ENCODE data around the gene STK4. TPM values are rescaled to one million over a fixed set of nuclear protein-coding genes. Genes with fewer than 3 reads are reported as not detected.

Gene STK4
- total and polyA plus RNA-seq, 2 donors (not counting 3 experiments of a cell fraction or from before 2014, with no cell fraction given) = 9.1 to 29.6 TPM

DNA sequence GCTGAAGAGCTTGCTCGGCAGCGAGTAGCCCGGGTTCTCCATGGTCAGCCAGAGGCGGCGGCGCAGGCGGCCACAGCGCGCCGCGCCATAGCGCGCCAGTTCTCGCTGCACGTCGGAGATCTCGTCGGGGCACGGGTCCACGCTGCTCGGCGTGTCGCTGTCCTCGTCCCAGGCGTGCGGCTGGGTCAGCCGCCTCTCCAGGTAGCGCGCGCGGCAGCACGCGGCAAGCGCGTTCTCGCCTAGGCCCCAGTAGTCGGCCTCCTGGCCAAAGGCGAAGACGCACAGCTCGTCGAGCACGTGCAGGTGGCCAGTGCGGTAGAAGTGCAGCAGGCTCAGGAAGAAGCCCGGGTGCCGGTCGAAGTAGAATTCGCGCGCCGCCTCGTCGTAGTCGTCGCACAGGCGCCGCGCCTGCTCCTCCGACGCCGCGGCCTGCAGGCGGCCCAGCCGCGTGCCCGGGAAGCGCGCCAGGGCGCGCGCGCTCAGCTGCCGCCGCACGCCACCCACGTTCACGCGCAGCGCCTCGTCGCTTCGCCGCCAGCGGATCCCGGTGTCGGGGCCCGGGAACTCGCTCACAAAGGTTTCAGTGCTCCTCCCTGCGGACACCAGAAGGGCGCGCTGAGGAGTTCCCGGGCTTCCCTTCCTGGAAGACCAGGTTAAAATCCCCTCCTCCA is 131.9 kb downstream of the STK4 start:
- Histone ChIP-seq H3K79me2 (ENCODE audit: control insufficient read depth, insufficient read depth, low read length) (no peaks in the 10 kb centered on the region), H3K27me3 (ENCODE audit: control insufficient read depth in 2 of 2, insufficient read depth in 2 of 2, low read length in 2 of 2) (peaks cover 23 to 30% of the 10 kb centered on the region in 2 experiments), H3K4me1 (ENCODE audit: control insufficient read depth, extremely low read depth, insufficient read depth, low read length) (peaks cover 3% of the 10 kb centered on the region), H3K36me3 (ENCODE audit: control insufficient read depth in 2 of 2, extremely low read depth in 1 of 2, insufficient read depth in 2 of 2, low read length in 2 of 2) (no peaks in the 10 kb centered on the region), H3K9ac (replicated peaks; ENCODE audit: extremely low read depth, insufficient read depth, low read length) (no peak overlapping the region), H3K4me3 (replicated peaks in 1 of 3; ENCODE audit: insufficient read depth in 1 of 3, low read depth in 1 of 3, low read length in 3 of 3) (peak overlapping the region in 1 of 3 experiments; percentile 24), H3K27ac (ENCODE audit: insufficient read depth, low read depth, low read length) (no peak overlapping the region), H2AFZ (ENCODE audit: low read depth, low read length) (peak overlapping the region; percentile 33), H3K4me2 (ENCODE audit: insufficient read depth, low read length) (peak overlapping the region; percentile 49), H3K9me1 (replicated peaks; ENCODE audit: control insufficient read depth, extremely low read depth, insufficient read depth, low read length) (no peaks in the 10 kb centered on the region), H3K9me3 (replicated peaks; ENCODE audit: control insufficient read depth, insufficient read depth, low read length) (no peaks in the 10 kb centered on the region), H4K20me1 (replicated peaks; ENCODE audit: control insufficient read depth, extremely low read depth, insufficient read depth, low read length) (no peaks in the 10 kb centered on the region)
- ChIA-PET CTCF (interaction anchor here (0.8 to 12.2 kb wide), 15 partner anchors 11 to 673 kb away, joined by 3 to 411 read pairs (median 5); no protein-coding TSS in a partner anchor), POLR2A (no interaction called here)
- TF ChIP-seq, protein P1, sequence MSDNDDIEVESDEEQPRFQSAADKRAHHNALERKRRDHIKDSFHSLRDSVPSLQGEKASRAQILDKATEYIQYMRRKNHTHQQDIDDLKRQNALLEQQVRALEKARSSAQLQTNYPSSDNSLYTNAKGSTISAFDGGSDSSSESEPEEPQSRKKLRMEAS (IDR thresholded peaks at IDR 0.05; ENCODE audit: insufficient read depth, insufficient read length) = no peak
- no peak for TF ChIP-seq JUN (IDR thresholded peaks at IDR 0.05; ENCODE audit: borderline replicate concordance, insufficient read depth, insufficient read length, low read depth)
- no peak for TF ChIP-seq MYC (IDR thresholded peaks at IDR 0.05; ENCODE audit: low read depth, low read length)
- TF ChIP-seq EZH2 (IDR thresholded peaks at IDR 0.05; ENCODE audit: borderline replicate concordance, low read depth, low read length, severe bottlenecking) = peak; percentile 65
- peak; percentile 23 for DNase-seq (ENCODE audit: low read depth, low spot score)
- intact Hi-C loops (cut with micrococcal nuclease) (loop anchor here (5.0 kb wide), 3 partner anchors 211 to 674 kb away; partner anchors contain the start of genes KCNK15 and YWHAB), dilution Hi-C loops (cut with MboI; ENCODE audit: extremely low pct_ligation_motif_present, low sequenced_read_pairs) (no loop called here)
- peak; percentile 58 for FAIRE-seq
- BruUV-seq (replicated peaks) = no TSS peak

DNA sequence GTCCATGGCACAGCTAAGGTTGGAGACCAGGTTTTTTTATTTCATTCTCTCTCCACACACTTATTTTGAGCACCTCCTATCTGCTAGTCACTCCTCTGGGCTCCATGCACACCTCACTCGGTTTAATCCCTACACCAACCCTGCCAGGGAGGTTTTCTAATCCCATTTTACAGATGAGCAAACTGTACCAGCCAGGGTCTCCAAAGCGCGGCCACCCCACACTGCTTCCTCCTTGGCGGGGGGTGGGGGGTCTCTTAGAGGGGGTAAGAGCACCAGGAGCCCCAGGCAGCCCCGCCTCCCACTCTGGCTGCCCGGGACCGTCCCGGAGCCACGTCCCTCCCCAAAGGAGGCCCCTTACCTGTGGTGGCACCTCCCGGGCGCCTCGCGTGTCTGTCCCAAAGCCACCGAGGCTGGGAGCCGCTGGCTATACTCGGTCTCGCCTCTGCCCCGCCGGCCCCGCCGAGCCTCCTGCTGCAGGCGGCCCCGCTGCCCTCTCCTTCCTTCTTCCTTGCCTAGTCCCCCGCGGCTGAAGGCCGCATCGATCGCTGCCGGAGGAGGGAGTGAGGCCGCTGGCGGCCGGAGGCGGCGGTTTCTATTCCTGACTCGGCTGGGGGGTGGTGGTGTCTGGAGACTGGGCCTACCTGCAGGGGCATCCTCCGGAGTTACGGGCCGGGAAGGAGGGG is 134.4 kb downstream of the STK4 start, which contains the start of gene KCNS1:
KCNS1 (minus strand) TSS at position 565 of the 683 bp plus-strand sequence. CDS start 1,891 bp downstream, outside the sequence.
- POLR2A ChIA-PET = no interaction called here
- H3K9me3 ChIP-seq (replicated peaks; ENCODE audit: control insufficient read depth, insufficient read depth, low read length) = no peaks in the 10 kb centered on the region
- no peak within 1 kb of the TSS for H3K27ac ChIP-seq (ENCODE audit: insufficient read depth, low read depth, low read length)
- H3K9me1 ChIP-seq (replicated peaks; ENCODE audit: control insufficient read depth, extremely low read depth, insufficient read depth, low read length) = no peaks in the 10 kb centered on the region
- H3K36me3 ChIP-seq (ENCODE audit: control insufficient read depth in 2 of 2, extremely low read depth in 1 of 2, insufficient read depth in 2 of 2, low read length in 2 of 2) = no peaks in the 10 kb centered on the region
- intact Hi-C loops (cut with micrococcal nuclease) = no loop called here
- H4K20me1 ChIP-seq (replicated peaks; ENCODE audit: control insufficient read depth, extremely low read depth, insufficient read depth, low read length) = no peaks in the 10 kb centered on the region
- H3K4me3 ChIP-seq (replicated peaks in 1 of 3; ENCODE audit: insufficient read depth in 1 of 3, low read depth in 1 of 3, low read length in 3 of 3) = peak within 1 kb of the TSS in 1 of 3 experiments; percentile 7
- CTCF ChIA-PET = interaction anchor here (1.5 to 12.2 kb wide), 5 partner anchors 8 to 671 kb away, joined by 3 to 411 read pairs (median 132); no protein-coding TSS in a partner anchor
- H3K4me2 ChIP-seq (ENCODE audit: insufficient read depth, low read length) = peak within 1 kb of the TSS; percentile 19
- FAIRE-seq (no peak), DNase-seq (ENCODE audit: low read depth, low spot score) (peak; percentile 25)
- peaks cover 3% of the 10 kb centered on the region for H3K4me1 ChIP-seq (ENCODE audit: control insufficient read depth, extremely low read depth, insufficient read depth, low read length)
- no TSS peak for BruUV-seq (replicated peaks)
- H3K27me3 ChIP-seq (ENCODE audit: control insufficient read depth in 2 of 2, insufficient read depth in 2 of 2, low read length in 2 of 2) = peaks cover 23 to 30% of the 10 kb centered on the region in 2 experiments
- dilution Hi-C loops (cut with MboI; ENCODE audit: extremely low pct_ligation_motif_present, low sequenced_read_pairs) = no loop called here
- TF ChIP-seq FOS (IDR thresholded peaks at IDR 0.05; ENCODE audit: borderline replicate concordance, insufficient read depth, low read length) (no peak), EZH2 (IDR thresholded peaks at IDR 0.05; ENCODE audit: borderline replicate concordance, low read depth, low read length, severe bottlenecking) (peak; percentile 49)
- H3K9ac ChIP-seq (replicated peaks; ENCODE audit: extremely low read depth, insufficient read depth, low read length) = no peak within 1 kb of the TSS
- H2AFZ ChIP-seq (ENCODE audit: low read depth, low read length) = peak within 1 kb of the TSS; percentile 37
- H3K79me2 ChIP-seq (ENCODE audit: control insufficient read depth, insufficient read depth, low read length) = no peaks in the 10 kb centered on the region

Data from endothelial cell of umbilical vein (primary cell).